Uterus (tissue), 2 donors: ENCODE results near the gene HCFC1.

Experiments
- POLR2A ChIP-seq, 2 donors: fragments of 450-650 bp; IDR thresholded peaks; one replicate each; pipeline ENCODE4 v1.6.1; 2016; ENCODE audit warnings: antibody characterized with exemption in 2 of 2, mild to moderate bottlenecking in 1 of 2, moderate library complexity in 1 of 2
- TF ChIP-seq, protein P1 (sequence below), 4 experiments: fragments of 200-600 bp in 2 of 4; fragments of 450-650 bp in 2 of 4; sonication (generic) in 2 of 4; IDR thresholded peaks; one replicate each; pipeline ENCODE4 v1.5.1; 2016 to 2019; ENCODE audit warnings: antibody characterized with exemption in 4 of 4, mild to moderate bottlenecking in 2 of 4, moderate library complexity in 1 of 4

- TF ChIP-seq, protein P1, sequence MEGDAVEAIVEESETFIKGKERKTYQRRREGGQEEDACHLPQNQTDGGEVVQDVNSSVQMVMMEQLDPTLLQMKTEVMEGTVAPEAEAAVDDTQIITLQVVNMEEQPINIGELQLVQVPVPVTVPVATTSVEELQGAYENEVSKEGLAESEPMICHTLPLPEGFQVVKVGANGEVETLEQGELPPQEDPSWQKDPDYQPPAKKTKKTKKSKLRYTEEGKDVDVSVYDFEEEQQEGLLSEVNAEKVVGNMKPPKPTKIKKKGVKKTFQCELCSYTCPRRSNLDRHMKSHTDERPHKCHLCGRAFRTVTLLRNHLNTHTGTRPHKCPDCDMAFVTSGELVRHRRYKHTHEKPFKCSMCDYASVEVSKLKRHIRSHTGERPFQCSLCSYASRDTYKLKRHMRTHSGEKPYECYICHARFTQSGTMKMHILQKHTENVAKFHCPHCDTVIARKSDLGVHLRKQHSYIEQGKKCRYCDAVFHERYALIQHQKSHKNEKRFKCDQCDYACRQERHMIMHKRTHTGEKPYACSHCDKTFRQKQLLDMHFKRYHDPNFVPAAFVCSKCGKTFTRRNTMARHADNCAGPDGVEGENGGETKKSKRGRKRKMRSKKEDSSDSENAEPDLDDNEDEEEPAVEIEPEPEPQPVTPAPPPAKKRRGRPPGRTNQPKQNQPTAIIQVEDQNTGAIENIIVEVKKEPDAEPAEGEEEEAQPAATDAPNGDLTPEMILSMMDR (IDR thresholded peaks at IDR 0.05), result no peak
- TF ChIP-seq POLR2A (IDR thresholded peaks at IDR 0.05), result no peak
Observed at GRCh38 chrX:153959649-153960048, 12.0 kb downstream of the HCFC1 start.
